ENCODE data around the gene ALG5. TPM values are rescaled to one million over a fixed set of nuclear protein-coding genes. Genes with fewer than 3 reads are reported as not detected.

The ALG5 gene
- total RNA-seq, 1 experiment from 2014 or later, result 32.2 TPM

GRCh38 chr13:36998624-36999041 is 507 bp downstream of the ALG5 start:
- H4K20me1 ChIP-seq (ENCODE audit: insufficient read depth), result no peaks in the 10 kb centered on the region
- intact Hi-C loops (cut with micrococcal nuclease), result loop anchor here (5.0 kb wide), 1 partner anchor 716 kb away; no protein-coding TSS in a partner anchor
- H3K9me3 ChIP-seq (ENCODE audit: control insufficient read depth in 1 of 2, insufficient read depth in 1 of 2, low read depth in 1 of 2, low read length in 2 of 2), result no peaks in the 10 kb centered on the region
- CTCF ChIA-PET, result no interaction called here
- POLR2A ChIA-PET, result no interaction called here
- peak overlapping the region; percentile 28 for H2AFZ ChIP-seq (ENCODE audit: low read depth, low read length, poor library complexity, severe bottlenecking)
- peak; percentile 8 for ATAC-seq
- no peak for DNase-seq (ENCODE audit: low read depth, low spot score)
- H3K27me3 ChIP-seq (ENCODE audit: insufficient read depth, low read length), result no peaks in the 10 kb centered on the region
- H3K36me3 ChIP-seq (ENCODE audit: control insufficient read depth in 1 of 2, insufficient read depth in 2 of 2, low read length in 2 of 2), result peaks cover 13 to 17% of the 10 kb centered on the region in 2 experiments
- H3K27ac ChIP-seq (ENCODE audit: low read depth, low read length), result peak overlapping the region; percentile 81
- H3K79me2 ChIP-seq (ENCODE audit: insufficient read depth, low read length), result peaks cover 70% of the 10 kb centered on the region
- peak overlapping the region; percentile 83 for H3K4me2 ChIP-seq (ENCODE audit: low read length)
- BruUV-seq (replicated peaks), result no TSS peak
- TF ChIP-seq SP1 (IDR thresholded peaks at IDR 0.05; ENCODE audit: low read depth) (no peak), ZFX (IDR thresholded peaks at IDR 0.05) (0 out of 2 replicates have a peak, but pooled peaks have one; percentile 20), FOSL1 (IDR thresholded peaks at IDR 0.05; ENCODE audit: low read depth) (no peak), ZNF274 (IDR thresholded peaks at IDR 0.05; ENCODE audit: low read depth, low read length) (no peak), YY1 (IDR thresholded peaks at IDR 0.05; ENCODE audit: extremely low read depth, insufficient replicate concordance, low read depth, low read length) (no peak)
- peak overlapping the region; percentile 96 for H3K9ac ChIP-seq (ENCODE audit: low read length)
- peak overlapping the region; percentile 97 for H3K4me3 ChIP-seq (replicated peaks in 1 of 2; ENCODE audit: low read depth in 1 of 2, low read length in 2 of 2)
- peaks cover 10 to 17% of the 10 kb centered on the region in 2 experiments; a peak in 3 of 4 replicates for H3K4me1 ChIP-seq (ENCODE audit: control insufficient read depth in 1 of 2, insufficient read depth in 2 of 2, low read length in 2 of 2)
- RAD21 ChIA-PET (ENCODE audit: low non-redundant PET in 1 of 2, low total read pairs in 2 of 2, uncharacterized antibody in 2 of 2, unreplicated experiment in 2 of 2), result no interaction called here
- no peaks in the 10 kb centered on the region for H3K9me2 ChIP-seq (ENCODE audit: insufficient read depth)

- intact Hi-C loops (cut with micrococcal nuclease), result loop anchor here (5.0 kb wide), 1 partner anchor 716 kb away; no protein-coding TSS in a partner anchor
- RAD21 ChIA-PET (ENCODE audit: low non-redundant PET in 1 of 2, low total read pairs in 2 of 2, uncharacterized antibody in 2 of 2, unreplicated experiment in 2 of 2), result no interaction called here
Observed at GRCh38 chr13:36997716-36998427, 1.3 kb downstream of the ALG5 start.

More at GRCh38 chr13:36997716-36998427, 1.3 kb downstream of the ALG5 start:
- peaks cover 66% of the 10 kb centered on the region for H3K79me2 ChIP-seq (ENCODE audit: insufficient read depth, low read length)
- H3K4me1 ChIP-seq (ENCODE audit: control insufficient read depth in 1 of 2, insufficient read depth in 2 of 2, low read length in 2 of 2), result peaks cover 10 to 17% of the 10 kb centered on the region in 2 experiments; a peak in 3 of 4 replicates
- H3K27me3 ChIP-seq (ENCODE audit: insufficient read depth, low read length), result no peaks in the 10 kb centered on the region
- DNase-seq (ENCODE audit: low read depth, low spot score), result no peak
- CTCF ChIA-PET, result no interaction called here
- no peaks in the 10 kb centered on the region for H3K9me3 ChIP-seq (ENCODE audit: control insufficient read depth in 1 of 2, insufficient read depth in 1 of 2, low read depth in 1 of 2, low read length in 2 of 2)
- H3K4me3 ChIP-seq (replicated peaks in 1 of 2; ENCODE audit: low read depth in 1 of 2, low read length in 2 of 2), result peak overlapping the region; percentile 97
- BruUV-seq (replicated peaks), result TSS peak; percentile 28
- H3K9me2 ChIP-seq (ENCODE audit: insufficient read depth), result no peaks in the 10 kb centered on the region
- H4K20me1 ChIP-seq (ENCODE audit: insufficient read depth), result no peaks in the 10 kb centered on the region
- POLR2A ChIA-PET, result no interaction called here
- H3K27ac ChIP-seq (ENCODE audit: low read depth, low read length), result peak overlapping the region; percentile 81; the same call in 1 of the 2 replicates
- no peak overlapping the region for H2AFZ ChIP-seq (ENCODE audit: low read depth, low read length, poor library complexity, severe bottlenecking)
- H3K36me3 ChIP-seq (ENCODE audit: control insufficient read depth in 1 of 2, insufficient read depth in 2 of 2, low read length in 2 of 2), result peaks cover 13 to 23% of the 10 kb centered on the region in 2 experiments
- H3K4me2 ChIP-seq (ENCODE audit: low read length), result peak overlapping the region; percentile 83
- TF ChIP-seq MAX (IDR thresholded peaks at IDR 0.05), result no peak
- no peak for TF ChIP-seq FOSL1 (IDR thresholded peaks at IDR 0.05; ENCODE audit: low read depth)
- TF ChIP-seq POLR2A (IDR thresholded peaks at IDR 0.05; ENCODE audit: borderline replicate concordance, extremely low read depth, insufficient read depth, insufficient read length), result no peak
- no peak for TF ChIP-seq REST (IDR thresholded peaks at IDR 0.05; ENCODE audit: low read depth)
- no peak for TF ChIP-seq EGR1 (IDR thresholded peaks at IDR 0.05; ENCODE audit: low read depth)
- TF ChIP-seq EZH2phosphoT487 (IDR thresholded peaks at IDR 0.05; ENCODE audit: borderline replicate concordance), result no peak
- no peak for TF ChIP-seq CEBPB (IDR thresholded peaks at IDR 0.05; ENCODE audit: low read depth)
- TF ChIP-seq JUND (IDR thresholded peaks at IDR 0.05), result no peak
- ATAC-seq, result no peak
- peak overlapping the region; percentile 96 for H3K9ac ChIP-seq (ENCODE audit: low read length)
